ENCODE measurements around the gene SPDL1.

The SPDL1 gene

DNA sequence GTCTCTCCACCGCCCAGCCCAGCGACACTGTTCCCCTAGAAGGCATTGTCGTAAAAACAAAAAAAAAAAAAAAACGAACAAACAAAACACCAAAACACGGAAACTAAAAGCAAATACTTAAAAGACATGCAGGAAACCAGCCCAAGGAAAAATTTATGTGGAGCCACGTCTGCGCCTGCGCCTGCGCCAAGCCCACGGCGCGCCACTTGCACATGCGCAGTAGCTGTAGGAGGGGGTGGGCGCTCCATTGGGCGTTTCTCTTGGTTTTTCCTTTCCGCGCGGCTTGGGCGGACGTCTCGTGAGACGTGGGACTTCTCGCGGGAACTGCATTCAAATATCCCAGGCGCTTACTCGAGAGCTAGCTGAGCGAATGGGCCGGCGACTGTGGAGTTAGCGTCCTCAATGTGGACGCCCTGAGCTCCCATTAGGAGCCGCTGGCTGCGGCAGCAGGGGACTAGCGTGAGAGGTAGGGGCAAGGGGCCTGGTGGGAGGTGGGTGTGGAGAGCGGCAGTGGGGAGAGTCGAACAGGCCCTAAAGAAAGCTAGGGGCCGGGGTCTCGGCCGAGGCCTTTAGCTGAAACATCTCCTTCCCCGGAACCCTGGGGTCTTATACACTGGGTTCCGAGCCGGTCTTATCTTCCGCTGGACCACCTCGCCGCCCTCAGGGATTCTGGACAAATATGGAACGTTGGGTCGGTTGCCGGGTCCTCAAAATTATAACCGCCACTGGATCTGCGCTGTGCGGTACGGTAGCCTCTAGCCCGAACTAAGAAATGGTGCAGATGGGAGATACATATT is at the start of gene SPDL1:
TSS of gene SPDL1 (plus strand) at position 350 of the 797 bp plus-strand sequence. CDS start 4,644 bp downstream, outside the sequence.
- DNase-seq (ENCODE audit: low spot score): peak; percentile 91

DNA sequence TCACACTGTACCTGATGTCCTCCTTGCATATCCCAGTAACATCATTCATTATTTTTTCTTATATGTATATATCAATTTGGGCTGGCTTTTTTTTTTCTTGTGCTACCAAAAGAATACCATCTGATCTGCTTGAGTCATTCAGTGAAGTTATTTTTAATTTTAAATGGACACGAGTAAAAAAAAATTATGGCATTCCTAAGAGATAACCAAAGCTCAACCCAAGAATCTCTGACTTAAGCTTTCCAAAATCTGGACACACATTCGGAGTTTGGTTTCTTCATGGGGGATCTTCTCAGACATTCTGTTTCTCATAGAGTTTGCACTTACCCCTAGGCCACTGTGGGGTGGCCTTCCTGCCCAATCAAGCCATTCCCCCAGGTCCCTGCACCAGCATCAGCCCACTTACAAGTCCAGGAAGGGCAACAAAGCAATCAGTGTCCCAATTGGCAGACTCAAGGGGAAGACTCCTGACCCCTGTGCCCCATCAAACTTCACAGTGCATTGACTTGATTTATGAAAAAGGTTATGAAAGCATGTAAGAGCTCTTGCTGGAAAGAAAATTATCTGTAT is 49.2 kb upstream of the SPDL1 start:
- DNase-seq (ENCODE audit: low spot score): no peak

GRCh38 chr5:169534939-169535338 is 48.6 kb upstream of the SPDL1 start:
- DNase-seq (ENCODE audit: low spot score): no peak

DNA sequence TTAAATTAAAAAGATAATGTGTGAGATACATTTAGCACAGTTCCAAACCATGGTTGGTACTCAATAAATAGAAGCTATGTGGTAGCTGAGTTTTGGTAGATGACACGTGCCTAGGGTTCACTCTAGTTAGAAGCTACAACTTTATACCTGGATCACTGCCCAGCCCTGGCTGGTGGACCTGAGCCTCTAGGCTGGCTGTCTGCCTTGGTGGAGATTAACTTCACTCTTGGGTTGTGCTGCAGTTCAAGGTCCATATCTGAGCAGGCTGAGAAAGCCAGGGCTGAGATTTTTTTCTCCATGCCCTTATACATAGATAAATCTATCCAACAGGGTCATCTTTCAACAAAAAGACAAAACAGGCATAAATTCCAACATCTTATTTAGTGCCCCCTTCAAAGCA is 44.6 kb upstream of the SPDL1 start:
- no peak for DNase-seq (ENCODE audit: low spot score)

DNA sequence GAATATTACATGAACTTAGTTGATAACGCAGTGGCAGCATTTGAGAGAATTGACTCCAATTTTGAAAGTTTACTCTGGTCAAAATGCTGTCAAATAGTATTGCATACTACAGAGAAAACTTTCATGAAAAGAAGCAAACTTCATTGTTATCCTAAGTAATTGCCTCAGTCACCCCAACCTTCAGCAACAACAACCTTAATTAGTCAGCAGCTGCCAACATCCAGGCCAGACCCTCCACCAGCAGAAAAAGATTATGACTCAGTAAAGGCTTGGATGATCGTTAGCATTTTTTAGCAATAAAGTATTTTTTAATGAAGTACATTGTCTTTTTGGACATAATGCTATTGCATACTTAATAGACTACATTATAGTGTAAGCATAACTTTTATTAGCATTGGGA is 40.8 kb upstream of the SPDL1 start:
- DNase-seq (ENCODE audit: low spot score): no peak

- DNase-seq (ENCODE audit: low spot score): no peak
Observed at GRCh38 chr5:169544264-169544950, 39.2 kb upstream of the SPDL1 start.

DNA sequence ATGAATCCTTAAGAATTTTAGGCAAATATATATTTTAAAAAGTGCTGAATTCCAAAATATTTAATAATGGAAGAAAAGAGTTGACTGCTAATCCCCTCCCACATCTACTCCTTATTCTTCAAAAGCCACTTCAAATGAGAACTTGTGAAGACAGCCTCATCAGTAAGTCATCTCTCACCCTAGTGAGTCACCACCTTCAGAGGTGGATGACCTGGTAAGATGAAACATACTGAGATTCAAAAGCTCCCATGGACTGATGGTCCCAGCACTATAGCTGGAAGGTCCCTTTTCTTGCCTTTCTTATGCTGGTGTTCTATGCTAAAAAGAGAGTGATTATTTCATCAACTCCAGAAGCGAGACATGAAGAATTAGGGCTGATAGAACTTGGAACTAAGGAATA is 37.8 kb upstream of the SPDL1 start:
- no peak for DNase-seq (ENCODE audit: low spot score)

GRCh38 chr5:169546346-169546745 is 37.2 kb upstream of the SPDL1 start:
- DNase-seq (ENCODE audit: low spot score): no peak

DNA sequence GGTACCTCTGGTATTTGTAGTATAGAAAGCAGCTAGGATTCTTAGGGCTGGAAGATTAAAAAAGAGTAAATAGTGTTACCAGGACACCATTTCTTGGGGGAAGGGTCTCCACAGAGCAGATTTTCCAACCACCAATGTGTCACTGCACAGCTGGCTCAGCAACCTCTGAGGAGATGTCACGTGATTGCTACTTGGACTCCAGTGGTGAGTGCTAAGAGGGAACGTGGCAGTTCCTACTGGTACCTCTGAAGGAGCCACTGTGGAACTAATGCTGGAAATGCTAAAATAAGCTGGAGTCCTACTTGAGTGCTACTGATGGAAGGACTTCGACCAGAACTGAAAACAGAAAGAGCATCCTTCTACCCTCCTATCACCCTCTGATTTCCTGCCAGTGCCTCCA is 36.1 kb upstream of the SPDL1 start:
- DNase-seq (ENCODE audit: low spot score): no peak

DNA sequence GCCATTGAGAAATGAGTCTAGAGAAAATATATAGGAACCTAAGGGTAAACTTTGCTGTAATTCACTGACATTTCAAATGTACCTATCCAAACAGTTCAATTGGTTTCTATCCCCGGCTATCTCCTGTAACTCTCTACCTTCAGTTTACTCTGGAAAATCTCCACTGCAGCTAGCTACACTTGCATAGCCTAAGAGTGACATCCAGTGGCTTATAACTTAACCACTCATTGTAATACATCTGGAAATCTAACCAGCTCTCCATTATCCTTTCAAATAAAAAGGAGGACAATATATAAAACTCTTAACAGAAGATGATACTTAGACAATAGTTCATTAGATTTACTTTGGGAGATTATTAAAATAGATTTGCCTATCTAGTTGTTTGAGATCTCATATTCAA is 35.3 kb upstream of the SPDL1 start:
- no peak for DNase-seq (ENCODE audit: low spot score)

DNA sequence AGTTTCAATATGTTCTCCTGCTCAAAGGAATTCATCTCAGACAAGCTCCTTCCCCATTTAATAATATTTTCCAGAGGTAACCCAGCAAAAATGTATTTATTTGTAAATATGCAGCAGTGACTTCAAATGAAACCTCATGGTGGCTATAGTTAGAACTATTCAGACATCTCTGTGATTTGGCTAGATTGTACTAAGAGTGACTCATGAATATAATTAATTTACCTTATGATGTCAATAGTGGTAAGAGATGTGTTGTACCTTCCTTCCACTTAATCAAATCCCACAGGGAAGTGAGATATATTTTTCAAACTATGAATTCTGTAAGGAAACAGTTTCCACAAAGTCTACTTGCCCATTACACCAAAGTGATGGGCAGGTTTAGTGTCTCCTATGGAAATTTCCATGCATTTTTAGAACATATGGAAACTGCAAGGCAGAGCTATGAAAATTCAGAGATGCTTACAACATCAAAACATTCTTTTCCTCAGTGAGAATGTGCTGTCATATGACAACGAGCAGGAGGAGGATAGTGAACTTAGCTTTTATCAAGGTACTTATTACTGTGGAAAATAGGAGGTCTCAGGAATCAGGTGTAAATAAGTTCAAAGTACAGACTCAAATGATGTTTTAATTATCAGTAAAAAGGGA is 34.0 kb upstream of the SPDL1 start:
- DNase-seq (ENCODE audit: low spot score): no peak

GRCh38 chr5:169550227-169550626 is 33.3 kb upstream of the SPDL1 start:
- no peak for DNase-seq (ENCODE audit: low spot score)

GRCh38 chr5:169551146-169551545 is 32.4 kb upstream of the SPDL1 start:
- no peak for DNase-seq (ENCODE audit: low spot score)

GRCh38 chr5:169551696-169552095 is 31.9 kb upstream of the SPDL1 start:
- DNase-seq (ENCODE audit: low spot score): no peak

DNA sequence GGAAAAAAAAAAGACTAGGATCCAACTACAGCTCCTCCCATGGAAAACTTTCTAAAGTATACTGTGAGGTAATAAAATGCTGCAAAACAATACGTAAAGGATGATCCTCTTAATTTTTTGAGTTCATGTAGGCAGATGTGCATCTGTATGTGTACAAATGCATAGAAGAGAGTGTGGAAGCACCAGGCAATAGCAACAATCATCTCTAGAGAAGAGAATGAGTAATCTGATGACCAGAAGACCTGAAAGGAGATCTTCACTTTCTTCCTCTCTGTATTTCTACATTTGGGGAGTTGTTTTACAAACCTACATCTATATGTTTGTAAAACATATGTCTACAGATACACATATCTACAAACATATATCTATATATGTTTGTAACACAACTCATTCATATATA is 29.3 kb upstream of the SPDL1 start:
- no peak for DNase-seq (ENCODE audit: low spot score)

- no peak for DNase-seq (ENCODE audit: low spot score)
Observed at GRCh38 chr5:169557838-169558237, 25.7 kb upstream of the SPDL1 start.

- no peak for DNase-seq (ENCODE audit: low spot score)
Observed at GRCh38 chr5:169561893-169562292, 21.7 kb upstream of the SPDL1 start.

DNA sequence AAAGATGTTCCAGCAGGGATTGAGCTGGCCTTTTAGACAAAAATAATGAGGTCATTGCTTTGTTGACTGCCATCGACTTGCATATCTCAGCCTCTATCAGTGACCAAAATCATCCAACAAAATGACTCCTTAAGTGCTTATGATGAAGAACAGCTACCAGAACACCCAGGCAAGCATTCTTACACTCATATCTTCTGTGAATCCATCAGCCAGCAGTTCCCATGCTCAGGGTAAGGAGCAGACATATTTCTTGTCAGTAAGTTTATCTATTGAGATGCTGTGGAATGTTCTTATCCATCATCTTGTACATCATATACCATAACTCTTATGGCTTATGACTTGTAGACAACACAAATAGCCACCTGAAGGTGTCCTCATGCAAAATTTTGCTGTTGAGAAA is 20.2 kb upstream of the SPDL1 start:
- DNase-seq (ENCODE audit: low spot score): no peak

- no peak for DNase-seq (ENCODE audit: low spot score)
Observed at GRCh38 chr5:169566202-169566601, 17.4 kb upstream of the SPDL1 start.

DNA sequence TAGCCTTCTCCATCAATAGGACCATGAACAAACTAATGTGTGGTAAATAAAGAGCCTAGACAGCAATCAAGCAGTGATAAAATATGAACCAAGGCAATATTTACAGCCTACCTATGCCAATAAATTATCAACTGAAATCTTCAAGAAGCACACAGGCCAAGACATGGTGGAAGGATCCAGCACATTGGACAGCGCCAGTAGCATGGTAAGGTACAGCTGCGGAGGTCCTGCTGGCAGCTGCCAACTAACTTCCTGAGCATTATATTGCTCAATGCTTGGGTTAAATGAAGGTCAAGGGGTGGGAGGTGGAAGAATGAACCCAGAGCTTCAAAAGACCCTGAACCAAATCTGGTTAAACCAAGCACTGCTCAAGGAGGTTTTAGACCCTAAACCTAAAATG is 16.5 kb upstream of the SPDL1 start:
- DNase-seq (ENCODE audit: low spot score): no peak

GRCh38 chr5:169569513-169569912 is 14.1 kb upstream of the SPDL1 start:
- no peak for DNase-seq (ENCODE audit: low spot score)

GRCh38 chr5:169571355-169571754 is 12.2 kb upstream of the SPDL1 start:
- no peak for DNase-seq (ENCODE audit: low spot score)

DNA sequence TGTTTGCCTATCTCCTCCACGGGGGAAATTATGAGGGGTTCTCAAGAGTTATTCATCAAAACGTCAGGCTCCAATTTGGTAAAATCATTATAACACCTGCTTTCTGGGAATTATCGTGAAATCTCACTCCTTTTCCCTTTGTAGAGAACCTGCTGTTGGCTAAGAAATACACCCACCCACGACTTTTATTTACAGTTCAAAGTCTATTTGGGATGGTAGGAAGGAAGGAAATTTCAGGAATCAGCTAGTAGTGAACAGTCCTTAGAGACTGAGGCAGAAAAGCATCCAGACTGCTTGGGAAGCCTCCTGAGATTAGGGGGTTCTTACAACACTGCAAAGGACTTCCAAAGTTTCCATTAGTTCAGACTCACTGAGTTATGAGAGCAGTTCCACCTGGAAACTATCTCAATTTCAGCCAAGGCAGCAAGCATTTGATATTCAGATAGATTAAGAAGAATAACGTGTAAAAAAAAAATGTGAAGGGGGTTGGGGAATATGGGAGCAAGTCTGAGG is 9.4 kb upstream of the SPDL1 start:
- DNase-seq (ENCODE audit: low spot score): no peak

Data from hematopoietic multipotent progenitor cell treated with erythropoietin and hydrocortisone succinate and interleukin-3 and kit ligand, for 17 days (in vitro differentiated cells).